Measurements from ENCODE around the gene SNPH. TPM values are rescaled to one million over a fixed set of nuclear protein-coding genes. Genes with fewer than 3 reads are reported as not detected.

SNPH gene
- total and polyA plus RNA-seq, 11 donors = 4.3 to 17.4 (median 11.1) TPM

DNA sequence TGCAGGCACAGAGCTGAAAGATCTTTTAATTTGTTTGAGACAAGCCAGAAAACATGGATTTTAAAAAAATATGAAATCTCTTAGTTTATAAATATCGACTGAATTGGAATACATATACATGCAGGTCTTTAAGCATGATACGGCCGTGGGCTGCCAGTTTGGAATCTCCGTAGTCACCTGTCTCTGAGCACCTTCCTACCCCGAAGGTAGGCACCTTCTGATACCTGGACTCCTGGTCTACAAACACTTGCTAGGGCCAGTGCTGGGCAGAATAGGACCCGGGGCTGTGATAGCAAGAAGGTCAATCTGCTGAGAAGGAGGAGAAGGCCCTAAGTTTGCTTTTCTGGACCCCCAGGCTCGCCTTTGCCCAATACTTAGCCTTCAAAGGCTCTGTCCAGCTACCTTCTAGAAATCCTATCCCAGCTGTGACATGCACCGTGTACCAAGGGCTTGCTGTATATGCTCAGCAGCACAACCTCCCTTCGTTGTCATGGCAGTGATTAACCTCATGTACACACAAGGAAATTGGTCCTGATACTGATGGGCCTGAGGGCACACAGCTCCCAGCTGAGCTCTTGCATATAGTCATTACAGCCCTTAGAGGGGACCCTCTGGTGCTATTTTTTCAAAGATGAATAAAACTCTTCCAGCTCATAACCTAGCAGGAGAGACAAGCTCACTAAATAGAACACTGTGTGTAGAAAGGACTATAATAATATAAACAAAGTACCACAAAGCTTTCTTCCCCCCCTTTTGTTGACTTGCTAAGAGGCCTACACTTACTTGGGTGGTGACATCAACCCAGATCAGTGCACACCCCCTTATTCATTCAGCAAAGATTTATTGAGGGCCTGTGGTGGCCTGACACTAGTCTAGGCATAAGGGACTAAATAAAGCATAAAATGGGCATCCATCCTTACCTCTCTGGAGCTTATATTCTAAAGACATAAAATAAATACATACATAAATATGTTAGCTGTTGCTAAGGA is 17.7 kb downstream of the SNPH start:
- H3K27ac ChIP-seq = no peak overlapping the region
- no peak for DNase-seq
- no peak for ATAC-seq
- intact Hi-C loops (cut with DNase I) = loop anchor here in 1 of 10 donors (10.0 kb wide), 1 partner anchor 59 kb away; the partner anchor contains the start of gene RAD21L1
- no peak overlapping the region for H3K4me3 ChIP-seq
- no peaks in the 10 kb centered on the region for H3K27me3 ChIP-seq
- peaks cover 0 to 21% (median 10%) of the 10 kb centered on the region in 12 donors for H3K4me1 ChIP-seq
- no peaks in the 10 kb centered on the region for H3K36me3 ChIP-seq
- TF ChIP-seq POLR2A (IDR thresholded peaks at IDR 0.05) = no peak
- TF ChIP-seq, protein P1, sequence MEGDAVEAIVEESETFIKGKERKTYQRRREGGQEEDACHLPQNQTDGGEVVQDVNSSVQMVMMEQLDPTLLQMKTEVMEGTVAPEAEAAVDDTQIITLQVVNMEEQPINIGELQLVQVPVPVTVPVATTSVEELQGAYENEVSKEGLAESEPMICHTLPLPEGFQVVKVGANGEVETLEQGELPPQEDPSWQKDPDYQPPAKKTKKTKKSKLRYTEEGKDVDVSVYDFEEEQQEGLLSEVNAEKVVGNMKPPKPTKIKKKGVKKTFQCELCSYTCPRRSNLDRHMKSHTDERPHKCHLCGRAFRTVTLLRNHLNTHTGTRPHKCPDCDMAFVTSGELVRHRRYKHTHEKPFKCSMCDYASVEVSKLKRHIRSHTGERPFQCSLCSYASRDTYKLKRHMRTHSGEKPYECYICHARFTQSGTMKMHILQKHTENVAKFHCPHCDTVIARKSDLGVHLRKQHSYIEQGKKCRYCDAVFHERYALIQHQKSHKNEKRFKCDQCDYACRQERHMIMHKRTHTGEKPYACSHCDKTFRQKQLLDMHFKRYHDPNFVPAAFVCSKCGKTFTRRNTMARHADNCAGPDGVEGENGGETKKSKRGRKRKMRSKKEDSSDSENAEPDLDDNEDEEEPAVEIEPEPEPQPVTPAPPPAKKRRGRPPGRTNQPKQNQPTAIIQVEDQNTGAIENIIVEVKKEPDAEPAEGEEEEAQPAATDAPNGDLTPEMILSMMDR (IDR thresholded peaks at IDR 0.05) = no peak
- H3K9me3 ChIP-seq = no peaks in the 10 kb centered on the region
- WGBS, 4 donors = 89 to 92% (median 91%) methylated on average over 9 of the region's 9 CpGs

DNA sequence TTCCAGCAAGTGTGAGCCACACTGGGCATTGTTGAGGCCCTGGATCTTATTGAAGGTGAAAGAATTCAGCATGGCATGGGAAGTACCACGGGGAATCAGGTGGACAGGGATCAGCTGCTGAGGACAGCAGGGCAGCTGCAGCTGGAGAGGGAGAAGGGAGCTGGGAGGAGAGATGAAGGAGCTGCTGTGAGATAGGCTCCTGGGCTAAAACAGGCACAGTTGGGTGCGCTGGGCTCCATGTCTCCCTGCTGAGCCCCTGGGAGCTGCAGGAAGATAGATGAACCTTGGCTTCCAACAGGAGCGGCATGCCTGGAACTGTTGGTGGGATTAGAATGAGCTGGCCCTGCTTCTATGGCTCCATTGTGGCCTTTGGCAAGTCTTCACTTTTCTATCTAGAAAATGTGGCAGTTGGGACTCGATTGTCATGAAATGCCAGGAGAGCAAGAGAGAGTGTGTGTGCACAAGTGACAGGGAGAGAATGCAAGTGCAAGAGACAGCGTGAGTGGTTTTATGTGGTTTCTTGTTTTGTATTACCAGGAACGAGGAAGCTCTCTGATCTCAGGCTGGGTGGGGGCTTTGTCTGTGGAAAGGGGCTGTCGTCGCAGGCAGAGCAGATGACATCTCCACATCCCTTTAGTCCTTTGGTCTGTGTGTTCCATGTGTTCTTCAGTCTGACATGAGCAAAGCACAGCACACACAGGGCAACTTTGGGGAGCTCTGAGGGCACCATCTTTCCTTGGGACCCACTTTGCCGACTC is 20.4 kb downstream of the SNPH start:
- Histone ChIP-seq H3K4me1 (peaks cover 0 to 18% (median 6%) of the 10 kb centered on the region in 12 donors), H3K27ac (no peak overlapping the region), H3K36me3 (no peaks in the 10 kb centered on the region), H3K9me3 (no peaks in the 10 kb centered on the region), H3K4me3 (no peak overlapping the region), H3K27me3 (no peaks in the 10 kb centered on the region)
- peak in 1 of 4 donors; percentile 32 for ATAC-seq
- 77 to 81% (median 79%) methylated on average over 9 of the region's 9 CpGs for WGBS, 4 donors
- intact Hi-C loops (cut with DNase I) = loop anchor here in 1 of 10 donors (10.0 kb wide), 1 partner anchor 62 kb away; the partner anchor contains the start of gene RAD21L1
- DNase-seq = no peak
- TF ChIP-seq POLR2A (IDR thresholded peaks at IDR 0.05) = no peak
- TF ChIP-seq, protein P1 (IDR thresholded peaks at IDR 0.05) = no peak

DNA sequence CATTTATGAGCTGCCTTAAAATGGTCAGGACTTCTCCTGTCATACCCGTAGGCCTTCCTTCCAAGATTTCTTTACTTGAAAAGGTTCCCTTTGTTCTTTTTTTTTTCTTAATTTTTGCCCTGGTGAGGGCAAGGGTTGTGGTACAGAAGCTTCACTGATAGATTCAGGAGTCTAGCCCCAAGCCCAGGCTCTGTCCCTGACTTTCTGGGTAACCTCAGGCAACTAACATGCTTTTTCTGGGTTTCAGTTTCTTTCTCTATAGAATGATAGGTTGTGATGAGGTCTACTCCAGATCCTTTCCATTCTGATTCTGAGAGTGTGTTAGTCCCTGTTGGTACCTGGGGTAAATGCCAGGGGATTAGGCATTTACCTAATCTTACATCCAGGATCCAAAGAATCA is 21.2 kb downstream of the SNPH start:
- no peaks in the 10 kb centered on the region for H3K36me3 ChIP-seq
- no peak for TF ChIP-seq POLR2A (IDR thresholded peaks at IDR 0.05)
- TF ChIP-seq, protein P1 (IDR thresholded peaks at IDR 0.05) = no peak
- peaks cover 0 to 14% (median 5%) of the 10 kb centered on the region in 12 donors for H3K4me1 ChIP-seq
- DNase-seq (no peak), ATAC-seq (no peak)
- no peak overlapping the region for H3K4me3 ChIP-seq
- intact Hi-C loops (cut with DNase I) = loop anchor here in 1 of 10 donors (10.0 kb wide), 1 partner anchor 63 kb away; the partner anchor contains the start of gene RAD21L1
- no peaks in the 10 kb centered on the region for H3K27me3 ChIP-seq
- H3K27ac ChIP-seq = no peak overlapping the region
- WGBS, 4 donors = 81 to 96% (median 93%) methylated on average over 1 of the region's 1 CpG
- no peaks in the 10 kb centered on the region for H3K9me3 ChIP-seq
